HepG2 (cell line): ENCODE data around the gene THADA. TPM values are rescaled to one million over a fixed set of nuclear protein-coding genes. Genes with fewer than 3 reads are reported as not detected.

Source experiments
- AKNA ChIP-seq: sonication (generic); formaldehyde crosslinking; IDR thresholded peaks from 2 replicates; pipeline ENCODE4 v1.4.0; 2020; ENCODE audit warnings: missing genetic modification reagents, borderline replicate concordance
- CENPX ChIP-seq: sonication (generic); formaldehyde crosslinking; IDR thresholded peaks from 2 replicates; pipeline ENCODE4 v1.9.0; 2021; ENCODE audit warnings: mild to moderate bottlenecking, missing genetic modification reagents, moderate library complexity
- EHMT2 ChIP-seq: fragments of 200-600 bp; sonication (generic); IDR thresholded peaks from 2 replicates; pipeline ENCODE4 v1.7.0; 2017; ENCODE audit warnings: antibody characterized with exemption, low read depth, low read length, borderline replicate concordance
- FOXA3 ChIP-seq: IDR thresholded peaks from 2 replicates; pipeline ENCODE4 v1.6.1; 2016; ENCODE audit warnings: missing genetic modification reagents, missing compliant biosample characterization
- GATA4 ChIP-seq: sonication (generic); IDR thresholded peaks from 2 replicates; pipeline ENCODE4 v1.6.1; 2016; ENCODE audit warnings: antibody characterized with exemption, low read depth, borderline replicate concordance
- HOXA7 ChIP-seq: sonication (generic); formaldehyde crosslinking; IDR thresholded peaks from 2 replicates; pipeline ENCODE4 v1.8.1; 2022; ENCODE audit warnings: mild to moderate bottlenecking, missing genetic modification reagents, moderate library complexity
- KMT2B ChIP-seq: IDR thresholded peaks from 2 replicates; pipeline ENCODE4 v1.6.1; 2016; ENCODE audit warnings: missing genetic modification reagents, missing compliant biosample characterization
- MAFF ChIP-seq: IDR thresholded peaks from 2 replicates; pipeline ENCODE4 v1.6.1; 2011; ENCODE audit warnings: low read depth, low read length, improper control_type of control experiment
- MBNL3 ChIP-seq: fragments of 250-450 bp; sonication (Bioruptor Pico); conservative IDR thresholded peaks from 2 replicates; pipeline ENCODE4 v1.8.0; 2022; ENCODE audit warnings: mild to moderate bottlenecking, inconsistent platforms
- NFKBIZ ChIP-seq: IDR thresholded peaks from 2 replicates; pipeline ENCODE4 v1.6.1; 2018; ENCODE audit warnings: missing genetic modification reagents, missing compliant biosample characterization
- NFRKB ChIP-seq: fragments of 450-650 bp; IDR thresholded peaks from 2 replicates; pipeline ENCODE4 v1.6.1; 2017
- NRL ChIP-seq: sonication (generic); formaldehyde crosslinking; IDR thresholded peaks from 2 replicates; pipeline ENCODE4 v1.5.0; 2020; ENCODE audit warnings: missing genetic modification reagents, mild to moderate bottlenecking, moderate library complexity, borderline replicate concordance
- RFX1 ChIP-seq: fragments of 450-650 bp; IDR thresholded peaks from 2 replicates; pipeline ENCODE4 v1.6.1; 2017
- SNAI1 ChIP-seq: sonication (generic); formaldehyde crosslinking; IDR thresholded peaks from 2 replicates; pipeline ENCODE4 v1.5.0; 2020; ENCODE audit warnings: mild to moderate bottlenecking, missing genetic modification reagents, borderline replicate concordance
- ZBTB20 ChIP-seq: sonication (generic); formaldehyde crosslinking; IDR thresholded peaks from 2 replicates; pipeline ENCODE4 v1.8.1; 2023; ENCODE audit warnings: missing genetic modification reagents, low read depth, mild to moderate bottlenecking, borderline replicate concordance
- ZGPAT ChIP-seq: IDR thresholded peaks from 2 replicates; pipeline ENCODE4 v1.6.1; 2016; ENCODE audit warnings: mild to moderate bottlenecking
- ZNF317 ChIP-seq: sonication (generic); formaldehyde crosslinking; IDR thresholded peaks from 2 replicates; pipeline ENCODE4 v1.5.0; 2020; ENCODE audit warnings: mild to moderate bottlenecking, missing genetic modification reagents
- ZNF616 ChIP-seq: sonication (generic); formaldehyde crosslinking; IDR thresholded peaks from 2 replicates; pipeline ENCODE4 v1.5.0; 2020; ENCODE audit warnings: low read depth, mild to moderate bottlenecking, missing genetic modification reagents
- ZNF703 ChIP-seq: sonication (generic); formaldehyde crosslinking; IDR thresholded peaks from 2 replicates; pipeline ENCODE4 v1.5.1; 2020; ENCODE audit warnings: missing genetic modification reagents, mild to moderate bottlenecking, moderate library complexity, borderline replicate concordance
- polyA plus RNA-seq, 8 experiments: library from polyadenylated mRNA; depleted of rRNA in 3 of 8; stranded (reverse) in 7 of 8; unstranded in 1 of 8; fragments of >200 nt; fragmentation: Illumina TruSeq in 4 of 8; extraction: Trizol in 4 of 8; gene quantifications; 2 replicates each; pipeline versions ENCODE4 v1.2.1 to v1.2.3, GENCODE V29; 2011 to 2016; ENCODE audit warnings: low read depth in 4 of 8, missing spikeins in 1 of 8, mixed read lengths in 1 of 8; ENCODE audit not compliant: insufficient read depth in 1 of 8
- total RNA-seq, 5 experiments: library from RNA; depleted of rRNA; stranded (reverse); fragments of >200 nt; fragmentation: Illumina TruSeq; extraction: Trizol; gene quantifications; 2 replicates each; pipeline ENCODE4 v1.2.3, GENCODE V29; 2016; ENCODE audit warnings: low read depth in 1 of 5
- TF ChIP-seq, protein P1 (sequence below): sonication (generic); formaldehyde crosslinking; IDR thresholded peaks from 2 replicates; pipeline ENCODE4 v1.4.0; 2020; ENCODE audit warnings: missing genetic modification reagents

Gene THADA
- total and polyA plus RNA-seq, 2 of the 13 experiments (the other 11 are each of a cell fraction or from before 2014, with no cell fraction given): 12.7 to 21.7 TPM

- TF ChIP-seq ZGPAT (CRISPR knock-in tag): peak; percentile 23; the same call in 1 of the 2 replicates
- TF ChIP-seq NFKBIZ (CRISPR knock-in tag): no peak
- TF ChIP-seq HOXA7 (CRISPR knock-in tag): no peak
- TF ChIP-seq KMT2B (CRISPR knock-in tag): no peak; the same call in 1 of the 2 replicates
- TF ChIP-seq ZNF317 (CRISPR knock-in tag): no peak
- peak; percentile 44; the same call in 1 of the 2 replicates for TF ChIP-seq FOXA3 (CRISPR knock-in tag)
- no peak for TF ChIP-seq SNAI1
- no peak for TF ChIP-seq EHMT2
- TF ChIP-seq ZBTB20: peak; percentile 29; the same call in 1 of the 2 replicates
- no peak for TF ChIP-seq NFRKB
- TF ChIP-seq MBNL3 (CRISPR knock-in tag): no peak
- TF ChIP-seq RFX1: no peak
- no peak for TF ChIP-seq AKNA (CRISPR knock-in tag)
- no peak for TF ChIP-seq ZNF616
- TF ChIP-seq ZNF703 (CRISPR knock-in tag): no peak
- TF ChIP-seq NRL (CRISPR knock-in tag): no peak
- no peak for TF ChIP-seq MAFF
- no peak for TF ChIP-seq CENPX (CRISPR knock-in tag)
- 0 out of 2 replicates have a peak, but pooled peaks have one; percentile 8 for TF ChIP-seq GATA4
- TF ChIP-seq, protein P1, sequence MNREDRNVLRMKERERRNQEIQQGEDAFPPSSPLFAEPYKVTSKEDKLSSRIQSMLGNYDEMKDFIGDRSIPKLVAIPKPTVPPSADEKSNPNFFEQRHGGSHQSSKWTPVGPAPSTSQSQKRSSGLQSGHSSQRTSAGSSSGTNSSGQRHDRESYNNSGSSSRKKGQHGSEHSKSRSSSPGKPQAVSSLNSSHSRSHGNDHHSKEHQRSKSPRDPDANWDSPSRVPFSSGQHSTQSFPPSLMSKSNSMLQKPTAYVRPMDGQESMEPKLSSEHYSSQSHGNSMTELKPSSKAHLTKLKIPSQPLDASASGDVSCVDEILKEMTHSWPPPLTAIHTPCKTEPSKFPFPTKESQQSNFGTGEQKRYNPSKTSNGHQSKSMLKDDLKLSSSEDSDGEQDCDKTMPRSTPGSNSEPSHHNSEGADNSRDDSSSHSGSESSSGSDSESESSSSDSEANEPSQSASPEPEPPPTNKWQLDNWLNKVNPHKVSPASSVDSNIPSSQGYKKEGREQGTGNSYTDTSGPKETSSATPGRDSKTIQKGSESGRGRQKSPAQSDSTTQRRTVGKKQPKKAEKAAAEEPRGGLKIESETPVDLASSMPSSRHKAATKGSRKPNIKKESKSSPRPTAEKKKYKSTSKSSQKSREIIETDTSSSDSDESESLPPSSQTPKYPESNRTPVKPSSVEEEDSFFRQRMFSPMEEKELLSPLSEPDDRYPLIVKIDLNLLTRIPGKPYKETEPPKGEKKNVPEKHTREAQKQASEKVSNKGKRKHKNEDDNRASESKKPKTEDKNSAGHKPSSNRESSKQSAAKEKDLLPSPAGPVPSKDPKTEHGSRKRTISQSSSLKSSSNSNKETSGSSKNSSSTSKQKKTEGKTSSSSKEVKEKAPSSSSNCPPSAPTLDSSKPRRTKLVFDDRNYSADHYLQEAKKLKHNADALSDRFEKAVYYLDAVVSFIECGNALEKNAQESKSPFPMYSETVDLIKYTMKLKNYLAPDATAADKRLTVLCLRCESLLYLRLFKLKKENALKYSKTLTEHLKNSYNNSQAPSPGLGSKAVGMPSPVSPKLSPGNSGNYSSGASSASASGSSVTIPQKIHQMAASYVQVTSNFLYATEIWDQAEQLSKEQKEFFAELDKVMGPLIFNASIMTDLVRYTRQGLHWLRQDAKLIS (CRISPR knock-in tag): peak; percentile 94; the same call in 1 of the 2 replicates
Measured at GRCh38 chr2:43224131-43224570, 371.7 kb downstream of the THADA start (continued).
